GM18951 (cell line): ENCODE results near the gene MC4R.
"Not testable (repeated sequence)": the region's sequence is repeated elsewhere in the genome, so short reads cannot be mapped to it uniquely, and the experiment has no call there.

Source experiments
- POLR2A ChIP-seq: IDR thresholded peaks from 4 replicates; pipeline ENCODE4 v1.6.1; 2011; ENCODE audit warnings: mild to moderate bottlenecking; ENCODE audit not compliant: insufficient read length, insufficient read depth; ENCODE audit errors: extremely low read depth
- in situ Hi-C: fragments of 300-500 bp; cut with MboI; formaldehyde crosslinking; loops from one replicate; pipeline ENCODE4 v1.12.0; 2022; ENCODE audit warnings: low sequenced_read_pairs, mixed read lengths, inconsistent platforms; ENCODE audit not compliant: unreplicated experiment

MC4R gene

GRCh38 chr18:60372596-60372995, at the start of gene MC4R:
Gene MC4R (minus strand): TSS chr18:60372775. CDS start chr18:60372349, 426 bp downstream.
- in situ Hi-C loops = no loop called here
- TF ChIP-seq POLR2A = no peak

- in situ Hi-C loops = not testable (repeated sequence)
Measured at GRCh38 chr18:60422306-60422705, 49.7 kb upstream of the MC4R start.

GRCh38 chr18:60421356-60422118, 49.0 kb upstream of the MC4R start:
- TF ChIP-seq POLR2A = no peak
- in situ Hi-C loops = no loop called here

GRCh38 chr18:60417946-60418345, 45.4 kb upstream of the MC4R start:
- in situ Hi-C loops = no loop called here
- TF ChIP-seq POLR2A = no peak

- in situ Hi-C loops = no loop called here
- no peak for TF ChIP-seq POLR2A
Measured at GRCh38 chr18:60413944-60414547, 41.5 kb upstream of the MC4R start.

GRCh38 chr18:60411715-60412114, 39.1 kb upstream of the MC4R start:
- in situ Hi-C loops = no loop called here
- TF ChIP-seq POLR2A = no peak

GRCh38 chr18:60406721-60407120, 34.1 kb upstream of the MC4R start:
- in situ Hi-C loops = no loop called here

GRCh38 chr18:60404486-60405085, 32.0 kb upstream of the MC4R start:
- no peak for TF ChIP-seq POLR2A
- in situ Hi-C loops = no loop called here

More at GRCh38 chr18:60406721-60407120, 34.1 kb upstream of the MC4R start:
- TF ChIP-seq POLR2A = no peak

GRCh38 chr18:60401346-60401745, 28.8 kb upstream of the MC4R start:
- in situ Hi-C loops = no loop called here
- no peak for TF ChIP-seq POLR2A

GRCh38 chr18:60391571-60392226, 19.1 kb upstream of the MC4R start:
- in situ Hi-C loops = no loop called here
- no peak for TF ChIP-seq POLR2A

GRCh38 chr18:60389314-60389713, 16.7 kb upstream of the MC4R start:
- no peak for TF ChIP-seq POLR2A
- in situ Hi-C loops = no loop called here

GRCh38 chr18:60385693-60386092, 13.1 kb upstream of the MC4R start:
- no peak for TF ChIP-seq POLR2A
- in situ Hi-C loops = no loop called here

GRCh38 chr18:60383893-60384292, 11.3 kb upstream of the MC4R start:
- in situ Hi-C loops = no loop called here

More at GRCh38 chr18:60383893-60384292, 11.3 kb upstream of the MC4R start:
- no peak for TF ChIP-seq POLR2A
